GM13976 (cell line): ENCODE measurements around the gene PRUNE2.
A peak's percentile ranks its signal among the peaks of the same experiment; 100 is the strongest.

Experiments
- DNase-seq: peaks from one replicate; pipeline ENCODE4 v3.0.0; 2012; ENCODE audit warnings: low spot score
- in situ Hi-C: fragments of 300-500 bp; cut with MboI; formaldehyde crosslinking; loops from one replicate; pipeline ENCODE4 v1.12.0; 2022; ENCODE audit warnings: low sequenced_read_pairs, mixed read lengths, inconsistent platforms; ENCODE audit not compliant: unreplicated experiment
- TF ChIP-seq, protein P1 (sequence below): IDR thresholded peaks from 2 replicates; pipeline ENCODE4 v1.5.1; 2012; ENCODE audit warnings: borderline replicate concordance, mild to moderate bottlenecking; ENCODE audit not compliant: insufficient read depth; ENCODE audit errors: extremely low read depth, missing control alignments, control extremely low read depth

PRUNE2 gene

DNA sequence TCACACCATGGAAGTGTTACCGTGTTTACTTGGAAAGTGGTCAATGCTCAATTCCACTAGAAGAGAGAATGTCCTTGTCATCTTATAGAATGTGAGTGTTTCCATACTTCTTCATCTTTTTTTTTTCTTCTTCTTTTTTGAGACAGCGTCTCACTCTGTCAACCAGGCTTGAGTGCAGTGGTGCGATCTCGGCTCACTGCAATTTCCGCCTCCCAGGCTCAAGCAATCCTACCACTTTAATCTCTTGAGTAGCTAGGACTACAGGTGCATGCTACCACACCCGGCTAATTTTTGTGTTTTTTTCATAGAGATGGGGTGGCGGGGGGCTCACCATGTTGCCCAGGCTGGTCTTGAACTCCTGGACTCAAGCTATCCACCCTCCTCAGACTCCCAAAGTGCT lies 278.9 kb downstream of the PRUNE2 start:
- in situ Hi-C loops = no loop called here
- TF ChIP-seq, protein P1, sequence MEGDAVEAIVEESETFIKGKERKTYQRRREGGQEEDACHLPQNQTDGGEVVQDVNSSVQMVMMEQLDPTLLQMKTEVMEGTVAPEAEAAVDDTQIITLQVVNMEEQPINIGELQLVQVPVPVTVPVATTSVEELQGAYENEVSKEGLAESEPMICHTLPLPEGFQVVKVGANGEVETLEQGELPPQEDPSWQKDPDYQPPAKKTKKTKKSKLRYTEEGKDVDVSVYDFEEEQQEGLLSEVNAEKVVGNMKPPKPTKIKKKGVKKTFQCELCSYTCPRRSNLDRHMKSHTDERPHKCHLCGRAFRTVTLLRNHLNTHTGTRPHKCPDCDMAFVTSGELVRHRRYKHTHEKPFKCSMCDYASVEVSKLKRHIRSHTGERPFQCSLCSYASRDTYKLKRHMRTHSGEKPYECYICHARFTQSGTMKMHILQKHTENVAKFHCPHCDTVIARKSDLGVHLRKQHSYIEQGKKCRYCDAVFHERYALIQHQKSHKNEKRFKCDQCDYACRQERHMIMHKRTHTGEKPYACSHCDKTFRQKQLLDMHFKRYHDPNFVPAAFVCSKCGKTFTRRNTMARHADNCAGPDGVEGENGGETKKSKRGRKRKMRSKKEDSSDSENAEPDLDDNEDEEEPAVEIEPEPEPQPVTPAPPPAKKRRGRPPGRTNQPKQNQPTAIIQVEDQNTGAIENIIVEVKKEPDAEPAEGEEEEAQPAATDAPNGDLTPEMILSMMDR = no peak
- no peak for DNase-seq

DNA sequence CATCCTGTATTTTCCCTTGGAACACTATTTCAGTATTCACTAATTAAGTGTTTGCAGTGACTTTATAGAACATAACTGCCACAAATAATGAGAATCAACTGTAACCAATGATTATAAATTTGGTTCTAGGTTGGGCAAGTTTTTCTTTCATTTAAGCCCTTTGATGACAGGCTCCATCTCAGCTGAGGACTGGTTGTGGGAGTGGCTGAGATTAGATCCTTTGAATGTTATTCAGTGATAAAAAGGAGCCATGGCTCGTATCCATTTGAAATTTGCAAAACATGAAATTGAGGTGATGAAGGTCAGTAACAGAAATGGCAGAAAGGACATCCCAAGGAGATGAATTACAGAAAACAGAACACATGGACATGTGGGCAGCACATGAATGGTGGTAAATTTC lies 279.8 kb downstream of the PRUNE2 start:
- in situ Hi-C loops = no loop called here
- DNase-seq = no peak
- TF ChIP-seq, protein P1 = no peak

DNA sequence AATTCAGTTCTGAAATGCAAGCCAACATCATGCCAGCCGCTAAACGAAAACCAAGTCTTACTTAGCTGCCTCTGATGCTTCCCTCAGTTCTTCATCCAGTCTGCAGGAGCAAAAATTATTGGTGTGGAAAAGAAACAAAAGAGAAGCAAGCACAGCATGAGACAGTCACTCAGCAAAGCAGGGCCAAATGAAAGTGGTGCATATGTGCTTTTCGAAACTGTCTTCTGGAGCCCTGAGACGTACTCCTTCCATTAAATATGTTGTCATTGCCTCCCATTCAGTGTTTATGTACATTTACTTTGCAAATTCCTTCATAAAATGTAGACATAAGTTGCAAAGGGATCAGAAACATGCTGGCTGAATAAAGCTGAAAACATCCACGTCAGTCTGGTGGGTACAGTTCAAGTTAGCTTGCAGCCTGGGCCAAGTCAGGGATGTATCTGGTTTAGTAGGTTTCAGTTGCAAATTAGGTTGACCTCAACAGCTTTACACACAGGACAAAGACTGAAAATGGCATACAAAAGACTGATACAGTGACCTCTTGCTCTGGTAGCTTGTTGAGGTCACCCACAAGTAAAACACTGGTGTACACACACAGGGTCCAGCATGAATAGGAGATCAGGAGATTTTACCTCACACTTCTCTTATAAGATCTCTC lies 281.4 kb downstream of the PRUNE2 start:
- TF ChIP-seq, protein P1 = no peak
- peak; percentile 20 for DNase-seq
- in situ Hi-C loops = no loop called here

DNA sequence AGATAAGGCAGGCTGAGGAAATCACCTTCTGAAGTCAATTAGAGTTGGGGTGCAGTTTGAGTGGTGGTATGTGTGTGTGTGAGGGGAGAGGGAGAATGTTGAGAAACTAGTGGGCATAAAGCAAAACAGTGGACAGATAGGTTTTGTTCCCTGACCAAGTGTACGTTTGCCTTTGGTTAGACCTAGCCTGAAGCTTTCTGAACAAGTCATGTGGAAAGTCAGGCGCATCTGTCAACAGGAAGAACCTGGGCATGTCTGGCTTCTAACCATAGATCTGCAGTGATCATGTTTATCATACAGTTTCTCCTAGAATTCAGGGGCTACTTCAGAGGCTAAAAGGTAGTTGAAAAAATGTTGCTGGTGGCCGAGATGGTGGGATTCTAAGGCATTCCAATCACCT lies 284.9 kb downstream of the PRUNE2 start:
- in situ Hi-C loops = no loop called here
- TF ChIP-seq, protein P1 = no peak

DNA sequence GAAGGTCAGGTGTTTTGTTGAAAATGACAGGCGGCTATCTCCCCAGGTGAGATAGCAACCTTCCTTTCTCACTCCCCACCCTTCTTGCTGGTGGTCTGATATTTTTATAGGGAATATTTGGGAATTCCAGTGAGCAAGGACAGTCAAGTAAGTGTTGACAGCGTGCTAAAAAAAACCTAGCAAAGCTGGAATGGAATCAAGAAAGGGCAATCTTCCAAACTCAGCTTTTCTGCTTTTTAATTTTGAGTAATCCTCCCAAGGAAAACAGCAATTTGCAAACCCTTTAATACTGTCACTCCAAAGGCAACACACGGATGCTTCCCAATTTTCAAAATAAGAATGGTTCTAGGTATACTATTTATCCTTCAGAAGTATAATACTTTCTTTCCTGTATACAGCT lies 285.3 kb downstream of the PRUNE2 start:
- TF ChIP-seq, protein P1 = no peak
- no peak for DNase-seq
- in situ Hi-C loops = no loop called here

More for the DNA sequence above, 284.9 kb downstream of the PRUNE2 start:
- no peak for DNase-seq

DNA sequence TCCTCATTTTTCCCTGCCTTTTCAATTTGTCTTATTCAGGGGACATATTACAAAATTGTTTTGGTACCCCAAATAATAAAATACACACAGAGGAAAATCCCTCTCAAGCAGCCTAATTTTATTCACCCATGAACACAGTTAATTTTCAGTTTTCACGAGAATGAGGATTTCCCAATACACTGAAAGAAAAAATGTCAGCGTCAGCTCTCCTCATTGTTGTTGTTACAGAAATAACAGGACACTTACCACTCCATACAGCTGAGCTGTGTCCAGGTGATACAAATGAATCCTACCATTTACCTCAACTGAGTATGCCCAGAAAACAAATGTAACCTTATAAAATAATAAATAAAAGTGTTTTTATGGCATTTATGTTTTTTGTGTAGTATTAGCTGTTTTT lies 286.3 kb downstream of the PRUNE2 start:
- no peak for DNase-seq
- in situ Hi-C loops = no loop called here
- TF ChIP-seq, protein P1 = no peak
